Left kidney (tissue), 2 donors: ENCODE measurements around the gene KIF9. TPM values are rescaled to one million over a fixed set of nuclear protein-coding genes. Genes with fewer than 3 reads are reported as not detected.
"Not testable (repeated sequence)": the region's sequence is repeated elsewhere in the genome, so short reads cannot be mapped to it uniquely, and the experiment has no call there.

Source experiments
- DNase-seq: peaks from one replicate; pipeline ENCODE4 v3.0.0-alpha.2; 2013
- polyA plus RNA-seq: library from polyadenylated mRNA; unstranded; fragments of 120-200 nt; gene quantifications from one replicate; pipeline ENCODE4 v1.2.1, GENCODE V29; 2013; ENCODE audit not compliant: insufficient read length

The KIF9 gene
- polyA plus RNA-seq, 1 donor: 22.7 TPM

- no peak for DNase-seq
These were observed 12.7 kb upstream of the KIF9 start for GRCh38 chr3:47295322-47295721.

- DNase-seq: no peak
These were observed 11.8 kb upstream of the KIF9 start for GRCh38 chr3:47294392-47294791.

GRCh38 chr3:47293822-47294221, 11.2 kb upstream of the KIF9 start:
- DNase-seq: no peak

- not testable (repeated sequence) for DNase-seq
These were observed 9.3 kb upstream of the KIF9 start for GRCh38 chr3:47291754-47292420.

DNA sequence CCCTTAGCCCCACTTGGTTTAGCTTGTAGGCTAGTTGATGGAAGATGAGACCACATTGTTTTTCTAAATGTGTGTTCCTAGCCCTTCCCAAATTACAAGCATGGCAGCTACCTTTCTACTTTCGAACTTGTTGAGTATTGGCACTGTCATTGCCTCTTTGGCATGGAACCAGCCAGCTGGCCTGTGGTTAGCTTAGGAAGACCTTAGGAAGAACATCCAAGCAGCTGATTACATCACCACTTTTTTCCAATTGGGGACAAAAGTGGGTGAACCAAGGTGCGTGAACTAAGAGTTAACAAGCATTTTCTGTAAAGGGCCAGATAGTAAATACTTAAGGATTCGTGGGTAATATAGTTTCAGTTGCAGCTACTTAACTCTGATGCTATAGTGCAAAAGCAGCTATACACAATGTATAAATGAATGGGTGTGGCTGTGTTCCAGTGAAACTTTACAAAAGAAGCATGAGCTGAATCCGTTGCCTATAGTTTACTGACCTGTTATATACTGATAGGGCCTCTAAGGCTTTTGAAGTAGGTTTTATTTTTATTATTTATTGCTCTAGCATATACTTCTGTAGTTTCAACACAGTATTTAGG, 8.7 kb upstream of the KIF9 start:
- DNase-seq: no peak

DNA sequence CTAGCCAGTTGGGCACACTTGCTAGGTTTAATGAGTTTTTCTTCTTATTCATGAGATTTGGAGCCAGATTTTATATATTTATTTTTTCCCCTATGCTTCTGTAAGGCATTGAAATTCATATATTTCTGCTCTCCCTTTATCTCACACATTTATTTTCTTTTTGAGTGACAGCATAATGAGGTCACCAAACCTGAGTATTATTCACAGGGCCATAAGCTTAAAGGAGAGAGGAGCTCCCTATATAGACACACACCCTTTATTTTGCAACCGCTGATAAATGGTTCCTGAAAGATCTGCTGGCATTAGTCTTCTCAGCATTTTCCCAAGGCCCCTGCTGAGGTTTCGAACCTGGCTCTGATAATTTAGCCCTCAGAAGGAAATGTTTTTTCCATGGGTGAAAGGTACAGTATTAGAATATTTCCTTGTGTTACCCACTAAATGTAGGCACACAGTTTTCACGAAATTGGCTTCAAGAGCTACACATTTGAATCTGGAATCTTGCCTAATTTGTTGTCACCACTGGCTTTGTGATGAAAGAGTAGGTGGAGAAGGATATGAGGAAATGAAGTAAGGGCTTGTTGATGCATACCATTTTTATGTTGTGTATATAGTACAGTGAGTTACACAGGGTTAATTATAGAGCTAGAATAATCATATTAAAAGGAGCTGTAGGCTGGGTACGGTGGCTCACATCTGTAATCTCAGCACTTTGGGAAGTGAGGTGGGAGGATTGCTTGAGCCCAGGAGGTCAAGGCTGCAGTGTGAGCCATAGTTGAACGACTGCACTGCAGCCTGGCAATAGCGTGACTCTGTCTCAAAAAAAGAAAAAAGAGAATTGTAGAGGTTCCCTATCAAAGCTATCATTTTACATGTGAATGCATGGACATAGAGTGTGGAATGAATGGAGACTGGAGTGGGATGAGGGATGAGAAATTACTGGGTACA, 6.6 kb upstream of the KIF9 start:
- DNase-seq: no peak

DNA sequence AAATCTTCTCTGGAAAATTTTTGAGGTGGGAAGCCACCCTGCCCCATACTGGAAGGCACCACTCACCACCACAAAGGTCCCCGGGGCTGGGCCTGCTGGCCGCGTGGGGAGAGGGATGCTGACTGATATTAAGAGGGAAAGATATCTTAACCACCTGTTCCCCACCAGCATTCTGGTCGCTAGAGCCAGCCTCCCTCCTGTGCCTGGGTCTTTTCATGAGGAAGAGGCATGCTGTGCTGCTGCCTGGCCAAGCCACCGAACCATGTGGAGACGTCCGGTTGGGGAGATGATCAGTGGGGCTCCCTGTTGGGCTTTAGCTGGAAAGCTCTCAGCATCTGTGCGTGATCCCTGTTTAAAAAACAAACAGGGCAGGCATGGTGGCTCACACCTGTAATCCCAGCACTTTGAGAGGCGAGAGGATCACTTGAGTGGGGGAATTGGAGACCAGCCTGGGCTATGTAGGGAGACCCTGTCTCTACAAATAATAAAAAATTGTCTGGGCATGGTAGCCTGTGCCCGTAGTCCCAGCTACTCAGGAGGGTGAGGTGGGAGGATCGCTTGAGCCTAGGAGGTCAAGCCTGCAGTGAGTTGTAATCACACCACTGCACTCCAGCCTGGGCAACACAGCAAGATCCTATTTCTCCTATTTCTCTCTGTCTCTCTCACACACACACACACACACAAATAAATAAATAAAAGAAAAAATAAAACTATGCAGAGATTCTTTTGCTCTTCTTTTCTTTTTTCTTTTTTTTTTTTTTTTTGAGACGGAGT, 1.2 kb upstream of the KIF9 start:
- DNase-seq: peak; percentile 2

- DNase-seq: peak; percentile 6
These were observed 566 bp upstream of the KIF9 start for GRCh38 chr3:47283193-47283537.

DNA sequence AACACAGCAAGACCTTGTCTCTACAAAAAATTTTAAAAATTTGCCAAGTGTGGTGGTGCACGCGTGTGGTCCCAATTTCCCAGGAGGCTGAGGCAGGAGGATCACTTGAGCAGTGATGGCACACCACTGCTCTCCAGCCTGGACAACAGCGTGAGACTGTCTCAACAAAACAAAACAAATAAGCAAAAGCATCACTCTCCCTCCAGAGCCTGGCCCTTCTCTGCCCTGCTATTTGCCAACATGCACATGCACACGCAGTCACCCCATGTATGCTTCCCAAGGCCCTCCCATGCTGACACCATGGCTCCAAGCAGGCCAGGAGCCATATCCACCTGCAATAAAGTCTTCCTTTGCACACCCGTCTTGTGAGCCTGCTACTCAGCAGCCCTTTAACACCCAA, 2.1 kb downstream of the KIF9 start:
- DNase-seq: no peak

- no peak for DNase-seq
These were observed 6.0 kb downstream of the KIF9 start for GRCh38 chr3:47276558-47276957.

GRCh38 chr3:47274652-47275051, 7.9 kb downstream of the KIF9 start:
- DNase-seq: no peak

GRCh38 chr3:47273564-47273963, 9.0 kb downstream of the KIF9 start:
- no peak for DNase-seq

- no peak for DNase-seq
These were observed 12.1 kb downstream of the KIF9 start for GRCh38 chr3:47270526-47270925.

GRCh38 chr3:47267490-47267824, 15.1 kb downstream of the KIF9 start:
- DNase-seq: no peak

DNA sequence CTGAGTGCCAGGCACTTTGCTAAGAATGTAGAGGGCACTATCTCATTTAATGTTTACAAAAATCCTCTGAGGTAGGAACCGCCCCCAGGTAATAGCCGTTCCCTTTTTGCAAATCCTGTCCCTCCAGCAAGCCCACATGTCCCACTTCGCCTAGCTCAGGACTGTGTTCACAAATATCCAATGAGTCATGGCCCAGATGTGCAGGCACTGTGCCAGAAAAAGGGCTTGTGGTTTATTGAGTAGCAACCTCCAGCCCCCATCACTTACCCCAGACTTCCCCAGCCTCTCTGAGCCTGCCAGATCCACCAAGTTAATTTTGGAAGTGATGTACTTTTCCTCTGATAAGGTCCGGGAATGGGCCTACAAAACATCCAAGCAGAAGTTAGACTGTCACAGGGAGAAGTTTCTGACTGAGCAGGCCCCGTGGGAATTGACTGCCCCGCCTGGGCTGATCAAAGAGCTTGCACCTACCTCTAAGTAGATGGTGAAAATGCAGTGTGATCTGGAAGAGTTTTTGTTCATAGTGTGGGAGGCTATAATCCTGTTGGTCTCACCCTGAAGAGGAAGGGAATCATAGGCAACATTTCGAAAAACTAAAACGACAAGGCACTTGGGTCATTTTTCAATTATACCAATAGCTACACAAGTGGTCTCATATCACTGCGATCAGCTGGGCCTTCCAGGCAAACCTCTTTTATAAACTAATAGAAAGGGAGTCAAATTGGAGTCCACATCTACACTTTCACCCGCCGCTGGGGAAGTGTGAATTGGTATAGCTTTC, 15.7 kb downstream of the KIF9 start:
- DNase-seq: peak; percentile 6

GRCh38 chr3:47265725-47266428, 16.7 kb downstream of the KIF9 start:
- DNase-seq: no peak

GRCh38 chr3:47265008-47265407, 17.6 kb downstream of the KIF9 start:
- DNase-seq: no peak

- DNase-seq: no peak
These were observed 21.3 kb downstream of the KIF9 start for GRCh38 chr3:47261301-47261700.

DNA sequence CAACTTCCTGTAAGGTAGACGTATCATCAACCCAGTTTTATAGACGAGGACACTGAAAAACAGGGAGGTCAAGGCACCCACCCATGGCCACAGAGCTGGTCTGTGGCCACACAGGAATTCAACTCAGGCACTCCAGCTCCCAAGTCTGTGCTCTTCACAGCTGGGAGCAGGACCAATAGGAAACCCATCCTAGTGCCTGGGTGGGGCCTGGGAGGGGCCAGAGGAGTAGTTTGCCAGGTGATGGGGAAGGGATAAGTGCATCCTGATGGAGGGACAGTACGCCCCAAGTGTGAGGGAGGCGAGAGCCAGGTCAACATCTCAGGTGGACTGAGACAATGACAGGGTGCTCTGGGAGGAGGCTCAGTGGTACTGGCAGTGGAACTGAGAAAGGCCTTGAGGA, 22.0 kb downstream of the KIF9 start:
- no peak for DNase-seq

DNA sequence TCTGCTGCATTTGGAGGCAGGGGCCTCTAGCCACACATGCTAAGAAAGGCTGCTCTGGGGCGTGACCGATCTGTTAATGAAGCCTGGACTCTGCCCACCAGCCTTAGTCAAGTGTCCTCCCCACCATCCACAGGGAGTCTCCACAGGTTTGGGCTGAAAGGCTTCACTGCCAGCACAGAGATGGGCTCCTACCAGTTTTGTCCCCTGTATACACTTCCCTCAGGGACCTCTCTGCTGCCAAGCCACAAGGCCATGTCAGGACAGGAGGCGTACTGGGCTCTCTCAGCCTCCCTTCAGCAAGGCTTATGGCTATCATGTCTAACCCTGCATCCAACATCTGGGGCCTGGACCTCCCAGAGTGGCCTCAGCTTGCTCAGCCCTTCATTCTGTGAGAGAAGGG, 23.5 kb downstream of the KIF9 start:
- DNase-seq: no peak

DNA sequence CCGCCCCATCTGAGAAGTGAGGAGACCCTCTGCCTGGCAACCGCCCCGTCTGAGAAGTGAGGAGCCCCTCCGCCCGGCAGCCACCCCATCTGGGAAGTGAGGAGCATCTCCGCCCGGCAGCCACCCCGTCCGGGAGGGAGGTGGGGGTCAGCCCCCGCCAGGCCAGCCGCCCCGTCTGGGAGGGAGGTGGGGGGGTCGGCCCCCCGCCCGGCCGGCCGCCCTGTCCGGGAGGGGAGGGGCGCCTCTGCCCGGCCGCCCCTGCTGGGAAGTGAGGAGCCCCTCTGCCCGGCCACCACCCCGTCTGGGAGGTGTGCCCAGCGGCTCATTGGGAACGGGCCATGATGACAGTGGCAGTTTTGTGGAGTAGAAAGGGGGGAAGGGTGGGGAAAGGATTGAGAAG, 26.3 kb downstream of the KIF9 start:
- not testable (repeated sequence) for DNase-seq
